ENCODE data around the gene ARHGAP6.

- no peak for TF ChIP-seq ZNF652 (CRISPR knock-in tag; IDR thresholded peaks at IDR 0.05; ENCODE audit: borderline replicate concordance, low read depth)
- no peak for TF ChIP-seq SNAPC4 (CRISPR knock-in tag; IDR thresholded peaks at IDR 0.05)
- TF ChIP-seq ZNF18 (CRISPR knock-in tag; IDR thresholded peaks at IDR 0.05; ENCODE audit: insufficient replicate concordance), result no peak
- TF ChIP-seq EZH2 (conservative IDR thresholded peaks at IDR 0.05; ENCODE audit: low read depth, low read length), result no peak
These were observed 216.1 kb downstream of the ARHGAP6 start for GRCh38 chrX:11449613-11450012.

All from HepG2 (cell line).